PC-3 (cell line): ENCODE data around the gene MACROD1. TPM values are rescaled to one million over a fixed set of nuclear protein-coding genes. Genes with fewer than 3 reads are reported as not detected.

Experiments
- ATAC-seq: fragments of 200-7000 bp; cut with Tn5 transposase; 2 replicates; pipeline ENCODE4 v1.9.1; 2020; ENCODE audit warnings: mild to moderate bottlenecking, moderate library complexity
- BruUV-seq: library from RNA; stranded (reverse); fragments of 400-500 nt; replicated peaks from 2 replicates; lab custom pipeline; 2021; lab: Mats Ljungman, UMichigan
- CTCF ChIA-PET: fragments of 300-600 bp; sonication (Branson Sonifier 250); formaldehyde crosslinking; loops from one replicate; lab custom pipeline; 2022; ENCODE audit warnings: antibody characterized with exemption; lab: Charles Lee
- POLR2A ChIA-PET: fragments of 300-600 bp; sonication (Branson Sonifier 250); formaldehyde crosslinking; loops from one replicate; lab custom pipeline; 2022; ENCODE audit warnings: antibody characterized with exemption; ENCODE audit not compliant: unreplicated experiment; lab: Charles Lee
- DNase-seq: peaks from one replicate; pipeline ENCODE4 v3.0.0-alpha.2; 2015
- H2AFZ ChIP-seq: fragments of 300-600 bp; sonication (generic); 2 replicates; pipeline ENCODE4 v1.6.0; 2016; ENCODE audit warnings: antibody characterized with exemption, low read length
- H3F3A ChIP-seq: fragments of 300-600 bp; sonication (generic); one replicate; pipeline ENCODE4 v1.6.0; 2017; ENCODE audit warnings: antibody characterized with exemption, low read length, control low read depth, mild to moderate bottlenecking; ENCODE audit not compliant: unreplicated experiment
- H3K27ac ChIP-seq: fragments of 300-600 bp; sonication (generic); 2 replicates; pipeline ENCODE4 v1.5.1; 2016; ENCODE audit warnings: mild to moderate bottlenecking, low read length
- H3K27me3 ChIP-seq: fragments of 300-600 bp; sonication (generic); 2 replicates; pipeline ENCODE4 v1.6.1; 2016; ENCODE audit warnings: low read length, mixed read lengths
- H3K36me3 ChIP-seq: fragments of 300-600 bp; sonication (generic); 2 replicates; pipeline ENCODE4 v1.6.1; 2016; ENCODE audit warnings: low read depth, mixed run types, low read length, mixed read lengths
- H3K4me1 ChIP-seq: fragments of 300-600 bp; sonication (generic); 2 replicates; pipeline ENCODE4 v1.5.1; 2016; ENCODE audit warnings: low read length; ENCODE audit not compliant: insufficient read depth
- H3K4me2 ChIP-seq: fragments of 300-600 bp; sonication (generic); 2 replicates; pipeline ENCODE4 v1.6.0; 2016; ENCODE audit warnings: low read length
- H3K4me3 ChIP-seq: fragments of 300-600 bp; sonication (generic); 2 replicates; pipeline ENCODE4 v1.5.1; 2016; ENCODE audit warnings: mild to moderate bottlenecking, low read length, mixed read lengths
- H3K79me2 ChIP-seq: fragments of 300-600 bp; sonication (generic); 2 replicates; pipeline ENCODE4 v1.6.1; 2017; ENCODE audit warnings: low read length, mixed read lengths
- H3K9ac ChIP-seq: fragments of 300-600 bp; sonication (generic); 2 replicates; pipeline ENCODE4 v1.6.0; 2016; ENCODE audit warnings: mild to moderate bottlenecking, low read length
- H3K9me2 ChIP-seq: fragments of 300-600 bp; sonication (generic); replicated peaks from 2 replicates; pipeline ENCODE4 v1.6.1; 2016; ENCODE audit warnings: mixed run types, low read length, mixed read lengths
- H3K9me3 ChIP-seq: fragments of 300-600 bp; sonication (generic); 2 replicates; pipeline ENCODE4 v1.6.1; 2016; ENCODE audit warnings: low read length, mixed read lengths
- H4K20me1 ChIP-seq: fragments of 300-600 bp; sonication (generic); 2 replicates; pipeline ENCODE4 v1.6.1; 2016; ENCODE audit warnings: low read length, mixed read lengths
- CTCF ChIP-seq: fragments of 300-600 bp; sonication (generic); conservative IDR thresholded peaks from 2 replicates; pipeline ENCODE4 v1.5.1; 2017; ENCODE audit warnings: antibody characterized with exemption, low read depth, mild to moderate bottlenecking, low read length
- EZH2 ChIP-seq: fragments of 300-600 bp; sonication (generic); IDR thresholded peaks from one replicate; pipeline ENCODE4 v1.6.1; 2017; ENCODE audit warnings: antibody characterized with exemption, mild to moderate bottlenecking, low read length; ENCODE audit not compliant: unreplicated experiment
- EZH2phosphoT487 ChIP-seq: fragments of 300-600 bp; sonication (generic); IDR thresholded peaks from 2 replicates; pipeline ENCODE4 v1.6.1; 2018; ENCODE audit warnings: mild to moderate bottlenecking, antibody characterized with exemption, low read length, borderline replicate concordance
- intact Hi-C: fragments of 100-400 bp; cut with micrococcal nuclease; formaldehyde crosslinking; loops from 2 replicates; pipeline ENCODE4 v1.9.0; 2023
- total RNA-seq: library from RNA; depleted of rRNA; stranded (reverse); fragments of >200 nt; gene quantifications from 2 replicates; pipeline ENCODE4 v1.2.3, GENCODE V29; 2014

The MACROD1 gene
- total RNA-seq, 1 experiment from 2014 or later = 71.4 TPM

GRCh38 chr11:63998558-63999348 is 167.2 kb downstream of the MACROD1 start:
- H3K9ac ChIP-seq = no peak overlapping the region
- peak overlapping the region; percentile 68 for H3K4me2 ChIP-seq
- peak; percentile 23 for DNase-seq

GRCh38 chr11:63997801-63998337 is 168.0 kb downstream of the MACROD1 start:
- CTCF ChIA-PET = no interaction called here
- Histone ChIP-seq H3K9me2 (no peaks in the 10 kb centered on the region), H3K36me3 (peaks cover 29% of the 10 kb centered on the region), H3K4me1 (peaks cover 13% of the 10 kb centered on the region; the same call in 1 of the 2 replicates), H3F3A (no peaks in the 10 kb centered on the region), H2AFZ (no peak overlapping the region), H3K9ac (no peak overlapping the region), H3K27ac (no peak overlapping the region), H3K27me3 (no peaks in the 10 kb centered on the region), H3K4me2 (no peak overlapping the region), H3K4me3 (no peak overlapping the region), H3K9me3 (no peaks in the 10 kb centered on the region), H3K79me2 (0 out of 2 replicates have a peak, but pooled peaks cover 3% of the 10 kb centered on the region), H4K20me1 (no peaks in the 10 kb centered on the region)
- no TSS peak for BruUV-seq
- DNase-seq (no peak), ATAC-seq (no peak)
- TF ChIP-seq EZH2 = no peak
- TF ChIP-seq CTCF = no peak
- no peak for TF ChIP-seq EZH2phosphoT487
- POLR2A ChIA-PET = no interaction called here
- intact Hi-C loops = no loop called here

More at GRCh38 chr11:63998558-63999348, 167.2 kb downstream of the MACROD1 start:
- BruUV-seq = no TSS peak
- H4K20me1 ChIP-seq = no peaks in the 10 kb centered on the region
- peaks cover 29% of the 10 kb centered on the region for H3K36me3 ChIP-seq
- H3K9me2 ChIP-seq = no peaks in the 10 kb centered on the region
- no peaks in the 10 kb centered on the region for H3K9me3 ChIP-seq
- ChIA-PET POLR2A (no interaction called here), CTCF (interaction anchor here (1.2 kb wide), 1 partner anchor 151 kb away, joined by 4 read pairs; no protein-coding TSS in a partner anchor)
- H3K27ac ChIP-seq = no peak overlapping the region
- H3K4me1 ChIP-seq = peaks cover 13% of the 10 kb centered on the region; the same call in 1 of the 2 replicates
- H3K27me3 ChIP-seq = no peaks in the 10 kb centered on the region
- intact Hi-C loops = no loop called here
- peak; percentile 40 for ATAC-seq
- TF ChIP-seq EZH2phosphoT487 (no peak), CTCF (no peak), EZH2 (no peak)
- H3F3A ChIP-seq = no peaks in the 10 kb centered on the region
- no peak overlapping the region; the same call in 1 of the 2 replicates for H3K4me3 ChIP-seq
- H3K79me2 ChIP-seq = no peaks in the 10 kb centered on the region
- H2AFZ ChIP-seq = no peak overlapping the region
